ENCODE measurements around the gene PTPRN2.

DNA sequence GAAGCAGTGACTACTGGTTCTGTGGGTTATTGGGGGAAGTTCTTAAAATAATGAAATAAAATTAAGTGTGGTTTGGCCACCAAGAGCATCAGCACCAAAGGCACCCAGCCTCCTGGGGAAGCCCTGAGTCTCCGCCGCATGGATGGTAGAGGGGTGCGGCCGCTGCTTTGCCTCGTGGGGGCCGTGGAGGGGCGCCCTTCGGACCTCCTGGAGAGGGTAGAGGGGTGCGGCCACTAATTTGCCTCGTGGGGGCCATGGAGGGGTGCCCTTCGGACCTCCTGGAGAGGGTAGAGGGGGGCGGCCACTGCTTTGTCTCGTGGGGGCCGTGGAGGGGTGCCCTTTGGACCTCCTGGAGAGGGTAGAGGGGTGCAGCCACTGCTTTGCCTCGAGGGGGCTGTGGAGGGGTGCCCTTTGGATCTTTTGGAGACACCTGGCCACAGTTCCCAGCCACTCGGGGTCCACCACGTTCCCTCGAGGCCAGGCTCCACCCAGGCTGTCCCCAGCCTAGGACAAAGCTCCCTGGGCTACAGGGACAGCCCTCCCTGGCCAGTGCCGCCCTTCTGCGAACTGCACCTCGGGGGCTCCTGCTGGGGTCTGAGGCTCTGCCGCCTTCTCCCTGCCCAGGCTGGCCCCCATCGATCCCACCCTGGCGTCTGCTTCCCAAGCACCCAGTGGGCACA, 535.1 kb downstream of the PTPRN2 start:
- no peak for TF ChIP-seq CTCF (IDR thresholded peaks at IDR 0.05)
- no peak for TF ChIP-seq ZFX (IDR thresholded peaks at IDR 0.05; ENCODE audit: borderline replicate concordance)
